OCI-LY1 (cell line): Measurements from ENCODE around the gene ENDOV.

Source experiments
- H2AFZ ChIP-seq: fragments of 200-600 bp; sonication (generic), shearing (Covaris generic); 2 replicates; pipeline ENCODE4 v1.6.0; 2014; ENCODE audit warnings: antibody characterized with exemption, mild to moderate bottlenecking, low read length
- H3F3A ChIP-seq: fragments of 200-600 bp; sonication (generic), shearing (Covaris generic); 2 replicates; pipeline ENCODE4 v1.6.0; 2014; ENCODE audit warnings: mild to moderate bottlenecking, antibody characterized with exemption, low read length, moderate library complexity; ENCODE audit not compliant: insufficient read depth
- H3K27ac ChIP-seq: fragments of 200-600 bp; sonication (generic); 2 replicates; pipeline ENCODE4 v1.5.1; 2014; ENCODE audit warnings: low read length, mixed run types, mild to moderate bottlenecking, low read depth; ENCODE audit not compliant: poor library complexity, severe bottlenecking
- H3K27me3 ChIP-seq: fragments of 200-600 bp; sonication (generic); 2 replicates; pipeline ENCODE4 v1.6.0; 2014; ENCODE audit warnings: antibody characterized with exemption, mild to moderate bottlenecking, low read length, moderate library complexity; ENCODE audit not compliant: insufficient read depth
- H3K36me3 ChIP-seq: fragments of 200-600 bp; sonication (generic); 2 replicates; pipeline ENCODE4 v1.6.1; 2014; ENCODE audit warnings: mild to moderate bottlenecking, antibody characterized with exemption, low read length, moderate library complexity, mixed read lengths; ENCODE audit not compliant: insufficient read depth
- H3K4me1 ChIP-seq: fragments of 200-600 bp; sonication (generic); 2 replicates; pipeline ENCODE4 v1.5.1; 2014; ENCODE audit warnings: mild to moderate bottlenecking, low read length, moderate library complexity; ENCODE audit not compliant: insufficient read depth, severe bottlenecking
- H3K4me2 ChIP-seq: fragments of 200-600 bp; sonication (generic), shearing (Covaris generic); 2 replicates; pipeline ENCODE4 v1.6.1; 2014; ENCODE audit warnings: low read length
- H3K4me3 ChIP-seq: fragments of 200-600 bp; sonication (generic); 2 replicates; pipeline ENCODE4 v1.5.1; 2014; ENCODE audit warnings: low read length, low read depth, mild to moderate bottlenecking, mixed read lengths; ENCODE audit not compliant: poor library complexity, severe bottlenecking
- H3K79me2 ChIP-seq: fragments of 200-600 bp; shearing (Covaris generic); 2 replicates; pipeline ENCODE4 v1.6.1; 2016; ENCODE audit warnings: mixed run types, low read length, mixed read lengths; ENCODE audit not compliant: insufficient read depth
- H3K9ac ChIP-seq: fragments of 200-600 bp; sonication (generic), shearing (Covaris generic); 2 replicates; pipeline ENCODE4 v1.6.1; 2014; ENCODE audit warnings: mild to moderate bottlenecking, low read length, mixed read lengths
- H3K9me2 ChIP-seq: fragments of 200-600 bp; sonication (generic), shearing (Covaris generic); 2 replicates; pipeline ENCODE4 v1.6.1; 2014; ENCODE audit warnings: low read depth, mild to moderate bottlenecking, low read length, mixed read lengths
- H3K9me3 ChIP-seq: fragments of 200-600 bp; shearing (Covaris generic); 2 replicates; pipeline ENCODE4 v1.6.1; 2014; ENCODE audit warnings: low read length, mixed read lengths
- H4K20me1 ChIP-seq: fragments of 200-600 bp; sonication (generic), shearing (Covaris generic); 2 replicates; pipeline ENCODE4 v1.6.0; 2016; ENCODE audit warnings: mild to moderate bottlenecking, low read length; ENCODE audit not compliant: insufficient read depth
- CTCF ChIP-seq: fragments of 200-600 bp; sonication (generic), shearing (Covaris generic); IDR thresholded peaks from 2 replicates; pipeline ENCODE4 v1.5.1; 2017; ENCODE audit warnings: mild to moderate bottlenecking, antibody characterized with exemption, low read length, moderate library complexity, mixed read lengths
- EZH2 ChIP-seq: fragments of 200-600 bp; sonication (generic), shearing (Covaris generic); IDR thresholded peaks from 2 replicates; pipeline ENCODE4 v1.8.0; 2017; ENCODE audit warnings: borderline replicate concordance, mixed run types, mild to moderate bottlenecking, antibody characterized with exemption, low read length, moderate library complexity, mixed read lengths

Gene ENDOV

GRCh38 chr17:80442323-80442659, 27.3 kb downstream of the ENDOV start:
- Histone ChIP-seq H3K4me1 (no peaks in the 10 kb centered on the region), H3K9me3 (no peaks in the 10 kb centered on the region), H3K4me2 (no peak overlapping the region), H3K36me3 (no peaks in the 10 kb centered on the region), H3F3A (no peaks in the 10 kb centered on the region), H3K9me2 (no peaks in the 10 kb centered on the region), H2AFZ (no peak overlapping the region), H3K27me3 (peaks cover 8% of the 10 kb centered on the region; the same call in 1 of the 2 replicates), H4K20me1 (no peaks in the 10 kb centered on the region), H3K9ac (no peak overlapping the region), H3K27ac (no peak overlapping the region), H3K79me2 (no peaks in the 10 kb centered on the region), H3K4me3 (no peak overlapping the region)
- no peak for TF ChIP-seq CTCF
- TF ChIP-seq EZH2, result no peak

GRCh38 chr17:80442764-80443163, 27.8 kb downstream of the ENDOV start:
- Histone ChIP-seq H3K79me2 (no peaks in the 10 kb centered on the region), H3F3A (no peaks in the 10 kb centered on the region), H3K9ac (no peak overlapping the region), H3K4me1 (no peaks in the 10 kb centered on the region), H2AFZ (no peak overlapping the region), H3K9me2 (no peaks in the 10 kb centered on the region), H3K9me3 (no peaks in the 10 kb centered on the region), H3K27ac (no peak overlapping the region), H3K27me3 (peaks cover 8% of the 10 kb centered on the region; the same call in 1 of the 2 replicates), H3K4me3 (no peak overlapping the region), H3K4me2 (no peak overlapping the region), H3K36me3 (no peaks in the 10 kb centered on the region), H4K20me1 (no peaks in the 10 kb centered on the region)
- TF ChIP-seq EZH2 (no peak), CTCF (no peak)

- H2AFZ ChIP-seq, result no peak overlapping the region
- no peaks in the 10 kb centered on the region for H3K36me3 ChIP-seq
- H3K4me2 ChIP-seq, result no peak overlapping the region
- no peaks in the 10 kb centered on the region for H4K20me1 ChIP-seq
- no peaks in the 10 kb centered on the region for H3K9me2 ChIP-seq
- no peaks in the 10 kb centered on the region for H3K4me1 ChIP-seq
- no peak overlapping the region for H3K4me3 ChIP-seq
- TF ChIP-seq EZH2, result no peak
- TF ChIP-seq CTCF, result no peak
- H3K79me2 ChIP-seq, result no peaks in the 10 kb centered on the region
- no peaks in the 10 kb centered on the region for H3F3A ChIP-seq
- no peak overlapping the region for H3K9ac ChIP-seq
- no peak overlapping the region for H3K27ac ChIP-seq
- peaks cover 8% of the 10 kb centered on the region; the same call in 1 of the 2 replicates for H3K27me3 ChIP-seq
- no peaks in the 10 kb centered on the region for H3K9me3 ChIP-seq
Measured at GRCh38 chr17:80443498-80443897, 28.5 kb downstream of the ENDOV start.
